T follicular helper cell (primary cell): ENCODE measurements around the gene C9orf43.
"Not testable (repeated sequence)": the region's sequence is repeated elsewhere in the genome, so short reads cannot be mapped to it uniquely, and the experiment has no call there.

Experiments
- DNase-seq: peaks from one replicate; pipeline ENCODE4 v3.0.0-alpha.2; 2020; ENCODE audit warnings: low read depth

C9orf43 gene

GRCh38 chr9:113421726-113422125, 11.2 kb downstream of the C9orf43 start:
- DNase-seq, result no peak

- no peak for DNase-seq
Observed at GRCh38 chr9:113425072-113425471, 14.5 kb downstream of the C9orf43 start.

GRCh38 chr9:113426701-113427100, 16.2 kb downstream of the C9orf43 start:
- no peak for DNase-seq

DNA sequence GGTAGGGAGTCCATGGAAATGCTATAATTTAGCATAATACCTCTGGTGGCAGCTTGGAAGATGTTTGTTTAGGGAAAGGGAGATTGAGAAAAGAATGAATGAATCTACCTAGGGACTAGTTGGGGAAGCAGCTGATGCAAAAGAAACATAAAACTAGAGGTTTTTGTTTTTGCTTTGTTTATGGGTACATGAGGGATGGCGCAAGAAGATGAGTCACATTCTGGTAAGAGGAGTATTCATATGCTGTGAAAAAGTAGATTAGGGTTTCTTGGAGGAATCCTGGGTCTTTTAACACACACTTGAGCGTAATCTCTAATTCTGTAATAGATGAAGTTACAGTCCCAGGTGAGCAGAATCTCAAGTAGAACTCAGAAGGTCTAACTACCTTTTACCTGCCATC, 17.1 kb downstream of the C9orf43 start:
- no peak for DNase-seq

DNA sequence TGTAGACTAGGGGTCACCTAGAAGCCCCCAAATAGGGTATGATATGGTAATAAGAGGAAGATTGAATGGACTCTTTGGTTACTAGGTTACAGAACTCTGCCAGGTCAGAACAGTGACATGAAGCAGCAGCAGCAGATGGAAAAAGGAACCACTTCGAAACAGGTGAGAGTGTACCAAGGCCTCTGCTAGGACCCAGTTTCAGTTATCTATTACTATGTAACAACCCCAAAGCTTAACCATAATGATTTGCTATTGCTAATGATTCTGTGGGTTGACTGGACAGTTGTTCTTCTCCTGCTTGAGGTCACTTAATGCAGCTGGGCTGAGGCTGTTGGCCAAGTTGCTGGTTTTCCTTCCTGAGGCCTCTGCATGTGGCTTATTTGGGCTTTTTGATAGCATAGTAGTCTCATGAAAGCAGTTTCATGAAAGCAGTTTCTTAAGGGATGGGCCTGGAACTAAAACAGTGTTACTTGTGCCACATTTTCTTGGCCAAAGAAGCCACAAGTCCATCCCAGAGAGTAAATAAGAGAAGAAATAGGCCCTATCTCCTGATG, 17.6 kb downstream of the C9orf43 start:
- no peak for DNase-seq

DNA sequence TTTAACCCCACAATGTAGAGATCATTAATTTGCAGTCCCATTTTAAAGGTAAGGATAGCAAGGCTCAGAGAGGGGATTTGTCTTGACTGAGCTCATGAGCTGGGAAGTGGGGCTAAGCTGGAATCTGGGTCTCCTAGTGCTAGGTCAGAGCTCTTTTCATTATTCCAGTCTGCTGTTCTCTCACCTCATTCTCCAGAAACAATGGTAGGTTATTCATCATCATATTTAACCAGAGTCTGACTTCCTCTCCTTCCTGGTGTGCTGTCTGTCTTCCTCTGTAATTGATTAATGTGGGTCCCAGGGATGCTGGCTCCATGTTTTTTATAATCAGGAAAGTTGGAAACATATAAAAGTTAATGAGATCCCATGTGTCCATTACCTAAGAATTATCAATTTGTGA, 20.6 kb downstream of the C9orf43 start:
- DNase-seq, result no peak

DNA sequence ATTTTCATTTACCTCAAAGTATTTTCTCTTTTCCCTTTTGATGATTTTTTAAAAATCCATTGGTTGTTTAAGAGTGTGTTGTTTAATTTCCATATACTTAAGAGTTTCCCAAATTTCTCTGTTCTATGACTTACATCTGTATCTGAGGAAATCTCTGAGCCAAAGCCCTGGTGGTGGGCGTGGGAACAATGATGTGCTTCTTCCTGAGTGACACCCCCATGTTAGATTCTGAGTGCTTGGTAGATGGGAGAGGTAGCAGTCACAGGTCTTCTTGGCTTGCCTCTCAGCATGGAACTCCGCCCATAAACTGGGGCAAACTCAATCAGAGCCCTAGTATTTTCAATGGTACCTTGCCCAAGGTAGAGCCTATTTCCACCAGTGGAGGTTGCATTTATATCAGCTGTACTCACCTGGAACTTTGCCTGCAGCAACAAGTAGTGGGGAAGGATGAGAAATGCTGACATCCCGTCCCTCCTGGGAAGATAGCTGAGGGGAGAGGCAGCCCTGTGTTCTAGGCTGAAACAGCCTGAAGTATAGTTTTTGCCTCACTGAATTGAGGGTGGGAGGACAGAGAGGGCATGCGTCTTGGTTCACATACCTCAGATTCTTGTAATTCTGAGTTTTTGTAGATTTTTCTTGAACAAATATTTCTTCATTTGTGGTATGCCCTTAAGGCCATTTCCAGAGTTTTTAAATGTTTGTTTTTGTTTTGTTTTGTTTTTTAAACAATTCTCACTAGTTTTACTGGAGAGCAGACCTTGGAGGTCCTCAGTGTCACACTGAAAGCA, 26.4 kb downstream of the C9orf43 start:
- no peak for DNase-seq

DNA sequence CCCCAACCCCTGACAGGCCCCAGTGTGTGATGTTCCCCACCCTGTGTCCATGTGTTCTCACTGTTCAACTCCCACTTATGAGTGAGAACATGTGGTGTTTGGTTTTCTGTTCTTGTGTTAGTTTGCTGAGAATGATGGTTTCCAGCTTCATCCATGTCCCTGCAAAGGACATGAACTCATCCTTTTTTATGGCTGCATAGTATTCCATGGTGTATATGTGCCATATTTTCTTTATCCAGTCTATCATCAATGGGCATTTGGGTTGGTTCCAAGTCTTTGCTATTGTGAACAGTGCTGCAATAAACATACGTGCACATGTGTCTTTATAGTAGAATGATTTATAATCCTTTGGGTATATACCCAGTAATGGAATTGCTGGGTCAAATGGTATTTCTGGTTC, 27.2 kb downstream of the C9orf43 start:
- DNase-seq, result not testable (repeated sequence)

DNA sequence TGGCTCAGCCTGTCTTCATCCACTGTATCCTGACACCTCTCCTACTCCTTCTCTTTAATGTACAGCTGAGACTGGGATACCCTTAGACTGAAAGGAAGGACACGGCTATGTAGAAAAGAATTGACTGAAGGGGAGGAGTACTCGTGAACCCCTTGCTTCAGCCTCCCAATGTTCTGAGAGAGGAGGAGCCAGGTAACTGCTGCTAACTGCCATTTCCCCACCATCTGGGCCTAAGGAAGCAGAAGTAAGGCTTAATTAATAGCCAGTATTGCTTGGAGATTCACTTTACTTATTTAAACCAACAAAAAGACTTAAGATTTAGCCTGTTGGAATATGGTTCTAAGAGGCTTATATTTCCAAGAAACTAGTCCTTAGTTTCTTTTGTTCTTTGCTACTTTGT, 34.2 kb downstream of the C9orf43 start:
- no peak for DNase-seq

- no peak for DNase-seq
Observed at GRCh38 chr9:113446323-113446740, 35.8 kb downstream of the C9orf43 start.

- no peak for DNase-seq
Observed at GRCh38 chr9:113449376-113449775, 38.8 kb downstream of the C9orf43 start.

DNA sequence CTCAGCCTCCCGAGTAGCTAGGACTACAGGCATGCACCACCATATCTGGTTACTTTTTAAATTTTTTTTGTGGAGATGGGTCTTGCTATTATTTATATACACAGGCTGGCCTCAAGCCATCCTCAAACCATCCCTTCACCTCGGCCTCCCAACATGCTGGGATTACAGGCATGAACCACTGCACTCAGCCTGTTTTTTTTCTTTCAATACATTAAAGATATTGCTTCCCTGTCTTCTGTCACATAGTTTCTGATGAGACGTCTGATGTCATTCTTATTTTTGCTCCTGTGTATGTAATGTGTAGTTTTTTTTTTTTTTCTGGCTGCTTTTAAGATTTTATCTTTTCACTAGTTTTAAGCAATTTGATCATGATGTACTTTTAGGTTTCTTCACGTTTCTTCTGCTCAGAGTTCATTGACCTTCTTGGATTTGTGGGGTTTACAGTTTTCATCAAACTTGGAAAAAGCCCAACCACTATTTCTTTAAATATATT, 41.6 kb downstream of the C9orf43 start:
- no peak for DNase-seq

- no peak for DNase-seq
Observed at GRCh38 chr9:113454914-113455761, 44.6 kb downstream of the C9orf43 start.

GRCh38 chr9:113456235-113456634, 45.7 kb downstream of the C9orf43 start:
- no peak for DNase-seq

DNA sequence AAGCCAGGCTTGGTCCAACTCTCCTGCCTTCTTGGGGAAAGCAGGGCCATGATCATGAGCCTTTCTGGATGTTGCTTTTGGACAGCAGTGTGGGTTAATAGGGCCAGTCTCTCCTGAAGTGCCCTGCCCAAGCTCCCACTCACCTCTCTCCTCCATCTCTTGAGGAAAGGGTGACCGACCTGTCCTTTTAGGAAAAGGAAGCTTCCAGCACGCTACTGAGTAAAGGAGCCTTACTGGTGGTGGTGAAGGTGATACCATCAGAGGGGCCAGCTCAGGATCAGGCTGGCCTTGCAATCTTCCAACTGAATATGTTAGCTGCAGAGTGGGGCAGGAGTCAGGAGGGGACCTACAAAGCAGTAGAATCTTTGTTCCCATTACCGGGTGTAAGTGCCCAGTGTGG, 50.7 kb downstream of the C9orf43 start:
- no peak for DNase-seq

GRCh38 chr9:113461943-113462342, 51.4 kb downstream of the C9orf43 start:
- no peak for DNase-seq

DNA sequence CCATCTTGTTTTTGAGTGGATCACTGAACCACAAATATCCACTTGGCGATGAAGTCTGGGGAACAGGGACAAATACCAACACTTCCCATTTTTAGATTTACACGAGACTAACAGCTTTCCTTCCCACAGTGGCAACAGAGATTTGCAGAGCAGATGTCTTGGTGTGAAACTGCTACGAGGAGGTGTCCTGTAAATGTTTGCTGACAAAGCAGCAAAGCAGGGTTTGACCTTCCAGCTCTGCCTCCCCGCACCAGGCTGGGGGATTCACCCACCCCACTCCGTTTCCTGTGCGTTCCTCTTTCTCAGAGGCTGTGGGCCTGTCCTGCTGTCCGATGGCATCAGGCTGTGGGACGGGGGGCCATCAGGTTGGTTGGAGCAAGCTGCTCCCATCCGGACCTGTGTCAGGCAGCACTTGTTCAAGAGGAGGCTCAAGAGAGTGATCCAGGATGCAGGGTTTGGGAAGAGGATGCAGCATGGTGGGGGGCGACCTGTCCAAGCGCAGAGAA, 52.3 kb downstream of the C9orf43 start:
- DNase-seq, result no peak

DNA sequence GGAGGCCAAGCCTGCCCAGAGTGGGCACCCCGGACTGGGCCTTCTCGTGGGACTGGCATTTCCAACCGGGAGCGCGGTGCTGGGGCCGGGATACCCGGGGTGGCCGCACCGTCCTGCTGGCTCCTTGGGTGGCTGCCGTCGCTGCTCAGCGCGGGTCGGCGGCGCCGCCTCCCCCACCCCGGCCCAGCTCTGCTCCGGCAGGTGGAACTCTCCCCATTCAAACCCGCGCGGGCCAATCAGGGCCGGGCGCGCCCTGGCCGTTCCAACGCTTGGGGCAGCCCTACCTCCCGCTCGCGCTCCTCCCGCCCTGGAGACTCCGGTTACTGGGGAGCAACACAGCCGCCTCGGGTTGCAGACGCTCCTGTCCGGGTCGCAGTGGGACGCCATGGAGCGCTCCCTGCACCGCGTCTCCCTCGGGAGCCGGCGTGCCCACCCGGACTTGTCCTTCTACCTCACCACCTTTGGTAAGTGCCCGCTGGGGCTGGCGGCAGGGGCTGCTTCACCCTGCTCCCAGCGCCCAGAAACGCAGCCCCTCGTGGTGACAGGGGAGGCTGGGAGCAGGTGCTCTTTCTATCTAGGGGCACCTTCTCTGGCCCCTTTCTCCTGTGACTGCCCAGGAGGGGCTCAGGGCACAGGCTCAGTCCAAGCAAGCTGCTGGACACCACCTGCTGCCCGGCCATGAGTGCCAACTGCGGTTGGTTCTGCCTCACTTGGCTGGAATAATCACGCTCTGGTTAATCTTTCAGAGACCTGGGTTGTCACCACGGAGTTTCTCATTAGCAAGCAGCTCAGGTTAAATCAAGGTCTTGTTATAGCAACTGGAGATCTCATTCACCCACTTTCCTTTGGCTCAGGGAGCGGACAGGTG, 53.1 kb downstream of the C9orf43 start, which contains the start of gene RGS3:
TSS of gene RGS3 (plus strand) at position 310 of the 868 bp plus-strand sequence. CDS start at position 386, 76 bp downstream.
- no peak for DNase-seq

- DNase-seq, result no peak
Observed at GRCh38 chr9:113464286-113464660, 53.7 kb downstream of the C9orf43 start.

DNA sequence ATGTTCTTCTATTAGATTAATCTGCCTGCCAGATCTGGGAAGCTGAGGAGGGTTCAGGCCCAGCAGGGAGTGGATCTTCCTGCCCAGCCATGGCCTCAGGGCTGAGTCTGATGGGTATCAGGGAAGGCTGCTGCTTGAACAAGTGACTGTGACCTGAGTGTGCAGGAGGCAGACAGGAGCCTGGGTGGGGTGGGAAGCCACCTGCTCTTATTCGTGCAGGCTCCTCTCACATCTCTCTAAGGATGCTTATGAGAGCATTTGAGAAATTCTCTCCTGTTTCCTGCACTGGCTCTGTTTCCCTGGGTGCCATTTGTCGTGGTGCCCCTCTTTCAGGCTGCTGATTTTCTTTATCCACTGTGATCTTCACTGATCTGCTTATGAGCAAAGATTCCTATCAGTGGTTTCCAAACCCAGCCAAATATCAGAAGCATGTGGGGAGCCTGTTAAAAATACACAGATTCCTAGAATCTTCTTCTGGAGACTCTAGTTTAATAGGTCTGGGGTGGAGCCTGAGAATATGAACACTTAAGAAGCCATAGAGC, 55.1 kb downstream of the C9orf43 start:
- no peak for DNase-seq

GRCh38 chr9:113467183-113467582, 56.6 kb downstream of the C9orf43 start:
- no peak for DNase-seq
